ENCODE data around the gene NFATC2. TPM values are rescaled to one million over a fixed set of nuclear protein-coding genes. Genes with fewer than 3 reads are reported as not detected.
A peak's percentile ranks its signal among the peaks of the same experiment; 100 is the strongest.

Gene NFATC2
- total RNA-seq, 1 donor from 2014 or later: 7.6 TPM

DNA sequence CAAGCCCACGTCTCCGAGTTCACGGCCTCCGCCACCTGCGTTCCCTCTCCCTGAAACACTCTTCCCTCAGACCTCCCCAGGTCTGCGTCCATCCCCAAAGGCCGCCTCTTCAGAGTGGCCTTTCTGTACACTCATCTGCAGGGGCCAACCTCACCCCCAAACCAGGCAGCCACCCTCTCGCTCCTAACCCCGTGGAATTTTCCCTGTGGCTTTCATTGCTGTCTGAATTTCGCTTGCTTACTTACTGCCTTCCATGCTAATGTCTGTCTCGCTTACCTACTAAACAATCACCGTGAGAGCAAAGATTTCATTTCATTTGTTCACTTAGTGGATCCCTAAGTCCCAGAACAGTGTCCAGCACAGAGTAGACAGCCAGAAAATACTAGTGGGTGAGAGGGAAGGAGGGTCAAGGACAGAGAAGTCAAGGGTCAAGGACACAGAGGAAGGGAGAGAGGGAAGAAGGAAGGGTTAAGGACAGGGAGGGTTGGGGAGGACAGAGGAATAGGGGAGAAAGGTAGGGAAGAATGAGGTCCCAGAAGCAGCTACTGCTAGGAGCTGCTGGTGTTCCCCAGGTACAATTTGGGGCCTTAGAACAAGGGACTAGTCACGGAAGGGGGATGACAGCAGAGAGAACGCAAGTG lies 114.7 kb downstream of the NFATC2 start:
- Histone ChIP-seq H3K4me3 (no peak overlapping the region), H3K27me3 (no peaks in the 10 kb centered on the region), H3K4me1 (peaks cover 11% of the 10 kb centered on the region), H3K36me3 (no peaks in the 10 kb centered on the region), H3K27ac (no peak overlapping the region), H3K9me3 (no peaks in the 10 kb centered on the region)
- no peak for DNase-seq
- TF ChIP-seq CTCF (IDR thresholded peaks at IDR 0.05): no peak
- no peak for ATAC-seq
- intact Hi-C loops (cut with DNase I): no loop called here

- Histone ChIP-seq H3K27ac (no peak overlapping the region), H3K27me3 (no peaks in the 10 kb centered on the region), H3K36me3 (no peaks in the 10 kb centered on the region), H3K9me3 (no peaks in the 10 kb centered on the region), H3K4me3 (no peak overlapping the region), H3K4me1 (peaks cover 11% of the 10 kb centered on the region)
- intact Hi-C loops (cut with DNase I): no loop called here
- no peak for ATAC-seq
- no peak for TF ChIP-seq CTCF (IDR thresholded peaks at IDR 0.05)
- DNase-seq: no peak
These were observed 115.5 kb downstream of the NFATC2 start for GRCh38 chr20:51426718-51427650.

- intact Hi-C loops (cut with DNase I): no loop called here
- H3K27me3 ChIP-seq: no peaks in the 10 kb centered on the region
- no peak overlapping the region for H3K27ac ChIP-seq
- H3K9me3 ChIP-seq: no peaks in the 10 kb centered on the region
- no peak overlapping the region for H3K4me3 ChIP-seq
- no peak for ATAC-seq
- H3K4me1 ChIP-seq: peaks cover 11% of the 10 kb centered on the region
- no peak for TF ChIP-seq CTCF (IDR thresholded peaks at IDR 0.05)
- no peaks in the 10 kb centered on the region for H3K36me3 ChIP-seq
- DNase-seq: no peak
These were observed 117.0 kb downstream of the NFATC2 start for GRCh38 chr20:51425347-51426106.

DNA sequence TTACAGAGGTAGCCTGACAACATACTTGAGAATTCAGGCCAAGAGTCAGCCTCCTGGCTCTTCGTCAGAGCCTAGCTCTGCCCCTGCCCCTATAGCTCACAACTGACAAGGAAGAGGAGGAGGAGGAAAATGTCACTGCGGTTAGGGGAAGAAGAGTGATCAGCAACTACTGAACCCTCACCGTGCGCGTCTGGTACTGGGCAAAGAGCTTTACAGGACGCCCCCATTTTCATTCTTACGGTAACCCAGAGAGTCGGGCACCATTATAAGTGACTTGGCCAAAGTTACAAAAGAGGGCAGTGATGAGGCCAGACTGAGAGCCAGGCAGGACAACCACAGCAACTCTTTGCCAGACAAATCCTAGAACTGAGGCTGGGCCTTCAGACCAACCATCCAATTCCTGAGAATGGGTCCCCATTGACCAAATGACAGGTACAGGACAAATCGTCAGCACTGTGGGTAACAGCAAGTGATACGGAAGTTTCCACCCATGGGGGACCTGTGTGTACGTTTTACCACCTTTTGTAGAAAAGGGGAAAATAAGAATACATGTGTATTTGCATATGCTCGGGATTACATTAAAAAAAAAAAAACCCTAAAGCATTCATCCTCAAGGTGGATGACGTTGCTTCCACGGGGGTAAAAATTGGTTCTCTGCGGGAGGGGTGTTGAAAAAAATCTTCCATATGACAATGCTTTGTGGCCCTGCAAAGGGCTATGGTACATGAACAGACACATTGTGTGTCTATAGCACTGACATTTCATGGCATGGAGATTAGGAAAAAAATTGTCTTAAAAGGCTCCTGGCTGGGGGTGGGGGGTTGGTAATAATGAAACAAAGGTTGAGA lies 118.0 kb downstream of the NFATC2 start:
- no peaks in the 10 kb centered on the region for H3K36me3 ChIP-seq
- H3K4me1 ChIP-seq: peaks cover 11% of the 10 kb centered on the region
- TF ChIP-seq CTCF (IDR thresholded peaks at IDR 0.05): no peak
- no peaks in the 10 kb centered on the region for H3K9me3 ChIP-seq
- DNase-seq: no peak
- peak overlapping the region; percentile 42 for H3K27ac ChIP-seq
- no peak for ATAC-seq
- H3K4me3 ChIP-seq: no peak overlapping the region
- intact Hi-C loops (cut with DNase I): no loop called here
- no peaks in the 10 kb centered on the region for H3K27me3 ChIP-seq

GRCh38 chr20:51423810-51424209 lies 118.7 kb downstream of the NFATC2 start:
- peak overlapping the region; percentile 42 for H3K27ac ChIP-seq

More at GRCh38 chr20:51423810-51424209, 118.7 kb downstream of the NFATC2 start:
- no peak overlapping the region for H3K4me3 ChIP-seq
- H3K36me3 ChIP-seq: no peaks in the 10 kb centered on the region
- intact Hi-C loops (cut with DNase I): no loop called here
- no peak for TF ChIP-seq CTCF (IDR thresholded peaks at IDR 0.05)
- no peaks in the 10 kb centered on the region for H3K9me3 ChIP-seq
- DNase-seq: no peak
- H3K4me1 ChIP-seq: peaks cover 8% of the 10 kb centered on the region
- no peaks in the 10 kb centered on the region for H3K27me3 ChIP-seq
- ATAC-seq: peak; percentile 11

All from upper lobe of right lung (tissue), 1 donor.